NT2/D1 (cell line): ENCODE measurements around the gene CXCL6.

Experiments used
- DNase-seq: peaks from one replicate; pipeline ENCODE4 v3.0.0-alpha.2; 2011; ENCODE audit warnings: low read depth, low spot score
- H3K27me3 ChIP-seq: 2 replicates; pipeline ENCODE4 v1.6.0; 2011; ENCODE audit warnings: mild to moderate bottlenecking; ENCODE audit not compliant: insufficient read length, insufficient read depth
- H3K36me3 ChIP-seq: 2 replicates; pipeline ENCODE4 v1.6.1; 2011; ENCODE audit warnings: mild to moderate bottlenecking, low read length, mixed read lengths; ENCODE audit not compliant: insufficient read depth, insufficient read length
- H3K4me1 ChIP-seq: 2 replicates; pipeline ENCODE4 v1.5.1; 2011; ENCODE audit not compliant: insufficient read depth, insufficient read length
- H3K4me3 ChIP-seq: 2 replicates; pipeline ENCODE4 v1.5.1; 2011; ENCODE audit warnings: low read depth; ENCODE audit not compliant: insufficient read length
- H3K9ac ChIP-seq: 2 replicates; pipeline ENCODE4 v1.6.0; 2011; ENCODE audit warnings: low read depth; ENCODE audit not compliant: insufficient read length
- H3K9me3 ChIP-seq: 2 replicates; pipeline ENCODE4 v1.5.1; 2011; ENCODE audit warnings: mild to moderate bottlenecking, low read length; ENCODE audit not compliant: insufficient read depth
- SUZ12 ChIP-seq: IDR thresholded peaks from 2 replicates; pipeline ENCODE4 v1.6.1; 2011; ENCODE audit not compliant: insufficient read length, insufficient read depth; ENCODE audit errors: extremely low read depth
- YY1 ChIP-seq: IDR thresholded peaks from 2 replicates; pipeline ENCODE4 v1.6.1; 2011; ENCODE audit not compliant: insufficient read length, insufficient read depth
- ZNF274 ChIP-seq: IDR thresholded peaks from 2 replicates; pipeline ENCODE4 v1.6.1; 2011; ENCODE audit warnings: mild to moderate bottlenecking, low read depth, low read length

The CXCL6 gene

DNA sequence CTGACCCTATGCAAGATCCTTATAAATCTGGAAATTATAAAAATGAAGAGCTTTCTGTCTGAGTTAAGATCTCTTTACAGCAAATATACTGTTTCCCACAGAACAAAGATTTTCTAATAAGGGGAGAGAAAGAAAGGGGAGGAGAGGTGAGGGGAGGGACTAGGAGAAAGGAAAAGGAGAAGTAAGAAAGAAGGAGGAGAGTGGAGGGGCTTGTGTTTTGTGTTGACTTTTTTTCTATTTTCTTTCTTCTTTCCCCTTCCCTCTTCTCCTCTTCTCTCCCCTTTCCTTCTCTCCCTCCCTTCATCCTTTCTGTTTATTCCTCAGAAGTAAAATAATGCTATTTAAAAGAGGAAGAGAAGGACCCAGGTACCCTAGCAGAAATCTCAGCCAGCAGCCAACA is 6.2 kb downstream of the CXCL6 start:
- DNase-seq, result no peak
- no peak for TF ChIP-seq ZNF274
- TF ChIP-seq SUZ12, result no peak
- no peak for TF ChIP-seq YY1
- no peaks in the 10 kb centered on the region for H3K36me3 ChIP-seq
- no peaks in the 10 kb centered on the region for H3K4me1 ChIP-seq
- no peak overlapping the region for H3K4me3 ChIP-seq
- H3K27me3 ChIP-seq, result peaks cover 6% of the 10 kb centered on the region
- H3K9ac ChIP-seq, result no peak overlapping the region
- H3K9me3 ChIP-seq, result no peaks in the 10 kb centered on the region

DNA sequence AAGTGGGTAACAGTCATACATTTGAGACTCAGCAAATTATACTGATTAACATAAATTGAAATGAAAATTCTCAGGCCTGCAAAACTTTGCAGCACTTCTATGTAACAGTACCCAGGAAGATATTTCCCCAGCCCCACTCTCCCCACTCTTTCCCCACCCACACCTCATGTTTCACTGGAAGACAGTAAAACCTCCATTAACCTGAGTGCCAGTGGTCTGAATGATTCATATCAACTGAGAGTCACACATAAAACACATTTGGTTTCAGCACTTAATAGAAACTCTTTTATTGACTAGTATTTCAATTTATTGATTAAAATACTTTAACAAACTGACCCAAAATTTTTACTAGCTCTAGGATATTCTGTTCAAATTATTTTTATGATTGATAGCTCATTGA is 6.9 kb downstream of the CXCL6 start:
- DNase-seq, result no peak
- Histone ChIP-seq H3K4me1 (no peaks in the 10 kb centered on the region), H3K4me3 (no peak overlapping the region)

DNA sequence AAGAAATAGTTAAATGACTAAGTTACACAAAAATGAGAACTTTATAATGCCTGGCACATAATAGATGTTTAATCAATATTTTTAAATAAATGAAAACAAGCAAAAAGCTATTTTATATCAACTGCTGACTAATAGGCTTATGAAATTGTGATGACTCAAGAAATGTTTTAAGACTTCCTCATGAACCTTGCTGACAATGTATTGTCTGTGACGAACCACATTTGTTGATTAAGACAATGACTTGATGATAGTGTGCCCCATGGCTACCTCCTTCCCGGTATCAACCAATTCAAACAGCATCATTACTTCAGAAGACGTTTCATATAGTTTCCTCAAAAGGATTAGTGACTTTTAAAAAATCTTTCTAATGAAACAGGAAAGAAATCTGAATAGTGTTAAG is 7.9 kb downstream of the CXCL6 start:
- H3K27me3 ChIP-seq, result no peaks in the 10 kb centered on the region
- DNase-seq, result no peak

More for the DNA sequence above, 6.9 kb downstream of the CXCL6 start:
- Histone ChIP-seq H3K9me3 (no peaks in the 10 kb centered on the region), H3K9ac (no peak overlapping the region), H3K27me3 (no peaks in the 10 kb centered on the region), H3K36me3 (no peaks in the 10 kb centered on the region)
- TF ChIP-seq ZNF274 (no peak), YY1 (no peak), SUZ12 (no peak)

DNA sequence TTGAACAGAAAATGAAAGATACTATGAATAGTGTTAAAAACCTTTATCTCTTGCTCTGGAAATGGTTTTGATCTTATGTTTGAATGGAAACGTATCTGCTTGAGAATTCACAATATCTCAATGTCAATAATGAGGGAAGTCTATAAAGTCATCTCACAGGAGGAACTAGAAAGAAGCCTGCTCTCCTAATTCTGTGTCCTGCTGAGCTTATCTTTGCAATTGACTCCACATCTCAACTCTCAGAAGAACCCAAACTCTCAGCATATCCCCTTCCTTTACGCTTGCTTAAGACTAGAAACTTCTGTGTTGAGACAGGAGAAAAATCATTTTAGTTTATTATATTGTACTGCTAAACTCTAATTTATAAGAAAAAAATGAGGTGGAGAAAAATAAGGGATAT is 8.3 kb downstream of the CXCL6 start:
- no peak overlapping the region for H3K9ac ChIP-seq
- H3K9me3 ChIP-seq, result no peaks in the 10 kb centered on the region
- H3K36me3 ChIP-seq, result no peaks in the 10 kb centered on the region
- H3K4me3 ChIP-seq, result no peak overlapping the region
- no peaks in the 10 kb centered on the region for H3K4me1 ChIP-seq
- TF ChIP-seq SUZ12 (no peak), YY1 (no peak), ZNF274 (no peak)
- H3K27me3 ChIP-seq, result no peaks in the 10 kb centered on the region
- no peak for DNase-seq

More for the DNA sequence above, 7.9 kb downstream of the CXCL6 start:
- no peak overlapping the region for H3K9ac ChIP-seq
- H3K36me3 ChIP-seq, result no peaks in the 10 kb centered on the region
- no peaks in the 10 kb centered on the region for H3K4me1 ChIP-seq
- TF ChIP-seq ZNF274, result no peak
- no peak for TF ChIP-seq SUZ12
- no peak for TF ChIP-seq YY1
- no peaks in the 10 kb centered on the region for H3K9me3 ChIP-seq
- no peak overlapping the region for H3K4me3 ChIP-seq

DNA sequence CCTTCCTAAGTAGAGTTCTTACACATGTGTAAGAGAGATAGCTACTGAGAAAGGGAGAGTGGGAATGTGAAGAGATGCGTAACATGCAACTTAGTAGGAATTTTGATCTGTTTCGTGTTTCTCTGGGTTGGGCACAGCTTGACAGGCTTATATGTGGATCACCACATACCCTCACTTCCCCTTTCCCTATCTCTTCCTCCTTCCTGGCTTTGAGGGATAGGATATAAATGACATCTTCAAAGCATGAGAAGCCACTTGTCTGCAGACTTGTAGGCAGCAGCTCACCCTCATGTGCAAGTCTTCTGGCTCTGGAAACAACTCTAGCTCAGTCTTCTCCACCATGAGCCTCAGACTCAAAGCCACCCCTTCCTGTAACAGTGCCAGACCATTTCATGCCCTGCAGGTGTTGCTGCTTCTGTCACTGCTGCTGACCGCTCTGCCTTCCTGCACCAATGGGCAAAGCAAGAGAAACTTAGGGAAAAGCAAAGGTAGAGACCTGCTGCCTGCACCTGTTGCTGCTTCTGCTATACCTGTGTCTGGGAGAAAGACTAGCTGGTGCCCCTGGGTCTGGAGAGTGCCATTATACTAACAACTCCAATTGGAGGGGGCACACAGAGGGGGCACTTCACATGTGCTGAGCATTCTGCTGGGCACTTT is 11.2 kb downstream of the CXCL6 start:
- DNase-seq, result no peak
- H3K27me3 ChIP-seq, result no peaks in the 10 kb centered on the region
- H3K4me3 ChIP-seq, result no peak overlapping the region
- TF ChIP-seq SUZ12 (no peak), ZNF274 (no peak)
- H3K9me3 ChIP-seq, result no peaks in the 10 kb centered on the region
- no peaks in the 10 kb centered on the region for H3K4me1 ChIP-seq
- H3K36me3 ChIP-seq, result no peaks in the 10 kb centered on the region
- no peak overlapping the region for H3K9ac ChIP-seq

DNA sequence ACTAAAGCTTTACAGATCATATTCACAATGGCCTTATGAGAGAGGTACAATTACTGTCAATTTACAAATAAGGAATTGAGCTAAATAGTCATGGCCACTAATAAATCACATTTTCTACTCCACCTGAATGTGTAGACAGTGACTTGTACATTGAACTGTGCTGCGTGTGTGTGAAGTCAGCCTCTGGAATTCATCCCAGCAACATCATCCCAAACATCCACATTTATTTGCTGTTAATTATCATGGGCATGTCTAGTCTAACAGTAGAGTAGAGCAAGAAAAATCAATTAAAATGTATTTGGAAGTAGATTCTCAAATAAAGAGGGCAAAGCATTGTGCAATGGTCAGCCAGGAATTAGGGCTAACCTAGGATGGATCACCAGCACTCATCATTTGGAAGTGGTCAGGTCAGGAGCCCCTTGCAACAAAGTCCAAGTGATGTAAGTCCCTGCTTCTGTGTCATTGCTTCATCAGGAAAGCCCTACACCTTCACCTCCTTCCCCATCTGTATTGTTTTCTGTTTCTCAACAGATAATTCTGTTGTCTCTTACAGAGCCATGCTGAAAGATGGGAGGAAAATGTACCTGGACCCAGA is 11.8 kb downstream of the CXCL6 start:
- Histone ChIP-seq H3K4me3 (no peak overlapping the region), H3K36me3 (no peaks in the 10 kb centered on the region), H3K9ac (no peak overlapping the region), H3K27me3 (no peaks in the 10 kb centered on the region), H3K9me3 (no peaks in the 10 kb centered on the region), H3K4me1 (no peaks in the 10 kb centered on the region)
- TF ChIP-seq YY1 (no peak), ZNF274 (no peak), SUZ12 (no peak)
- DNase-seq, result no peak

DNA sequence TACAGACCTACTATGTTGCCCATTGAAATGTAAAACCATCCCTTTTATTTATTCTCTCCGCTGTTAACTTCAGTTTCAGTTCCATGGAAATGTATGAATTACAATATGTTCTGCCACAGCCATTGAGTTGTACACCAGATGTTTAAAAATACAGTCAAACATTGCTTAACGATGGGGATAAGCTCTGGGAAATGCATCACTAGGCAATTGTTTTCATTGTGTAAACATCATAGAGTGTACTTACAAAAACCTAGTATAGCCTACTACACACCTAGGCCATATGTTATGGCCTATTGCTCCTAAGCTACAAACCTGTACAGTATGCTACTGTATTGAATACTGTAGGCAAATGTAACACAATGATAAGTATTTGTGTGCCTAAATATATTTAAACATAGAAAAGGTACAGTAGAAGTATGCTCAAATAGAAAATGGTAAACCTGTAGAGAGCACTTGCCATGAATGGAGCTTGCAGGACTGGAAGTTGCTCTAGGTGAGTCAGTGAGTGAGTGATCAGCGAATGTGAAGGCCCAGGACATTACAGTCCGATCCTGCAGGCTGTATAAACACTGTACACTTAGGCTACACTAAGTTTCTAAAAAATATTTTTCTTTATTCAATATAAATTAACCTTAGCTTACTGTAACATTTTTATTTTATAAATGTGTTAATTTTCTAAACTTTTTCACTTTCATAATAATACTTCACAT is 13.9 kb downstream of the CXCL6 start:
- no peaks in the 10 kb centered on the region for H3K9me3 ChIP-seq
- TF ChIP-seq SUZ12 (no peak), YY1 (no peak), ZNF274 (no peak)
- H3K36me3 ChIP-seq, result no peaks in the 10 kb centered on the region
- no peaks in the 10 kb centered on the region for H3K4me1 ChIP-seq
- DNase-seq, result no peak
- H3K9ac ChIP-seq, result no peak overlapping the region
- H3K27me3 ChIP-seq, result no peaks in the 10 kb centered on the region
- H3K4me3 ChIP-seq, result no peak overlapping the region
